ENCODE measurements around the gene ZNF135. TPM values are rescaled to one million over a fixed set of nuclear protein-coding genes. Genes with fewer than 3 reads are reported as not detected.

ZNF135 gene
- total and polyA plus RNA-seq, 2 of the 4 experiments (the other 2 are of a cell fraction), result 2.4 to 2.7 TPM

DNA sequence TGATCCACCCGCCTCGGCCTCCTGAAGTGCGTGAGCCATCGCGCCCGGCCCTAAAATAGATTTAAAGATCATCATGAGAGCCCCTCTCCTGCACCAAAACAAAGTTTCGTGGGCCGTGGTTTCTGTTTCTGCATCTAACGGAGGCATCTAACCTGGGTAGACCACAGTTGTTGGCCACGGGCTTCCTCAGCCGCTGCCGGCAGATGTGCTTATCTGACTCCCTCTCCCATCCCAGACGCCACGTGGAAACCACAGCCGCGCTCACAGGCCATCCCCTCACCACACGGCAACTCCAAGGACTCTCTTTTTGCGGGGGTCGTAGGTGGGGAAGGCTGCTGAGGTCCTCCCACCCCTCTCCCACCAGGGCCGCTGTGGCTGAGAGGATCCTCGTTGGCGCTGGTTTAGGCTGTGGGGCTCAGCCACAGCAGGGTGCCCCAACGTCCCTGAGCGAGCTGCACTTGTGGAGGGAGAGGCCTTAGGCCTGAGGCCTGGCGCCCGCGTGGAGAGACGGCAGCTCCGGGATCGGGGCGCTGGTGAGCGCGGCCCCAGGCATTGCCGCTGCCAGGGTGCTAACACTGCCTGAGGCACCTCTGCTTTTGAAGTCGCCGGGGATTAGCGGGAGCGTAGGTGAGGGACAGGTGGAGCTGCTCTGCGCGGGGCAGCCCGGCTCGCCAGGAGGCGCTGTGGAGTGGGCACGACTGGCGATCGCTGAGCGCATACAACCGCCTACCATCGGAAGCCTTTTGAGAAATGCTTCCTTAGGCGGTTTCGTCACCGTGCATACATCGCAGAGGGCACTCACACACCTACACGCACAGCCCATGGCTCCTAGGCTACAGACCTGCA lies 16.4 kb upstream of the ZNF135 start:
- ChIA-PET POLR2A (ENCODE audit: unreplicated experiment) (no interaction called here), CTCF (no interaction called here)
- H3K4me3 ChIP-seq (ENCODE audit: insufficient read depth, low read depth, low read length), result no peak overlapping the region
- dilution Hi-C loops (cut with HindIII; ENCODE audit: low sequenced_read_pairs, unreplicated experiment) (no loop called here), in situ Hi-C loops (cut with MboI; ENCODE audit: low sequenced_read_pairs) (no loop called here), intact Hi-C loops (cut with micrococcal nuclease) (no loop called here)
- no peak overlapping the region for H3K4me2 ChIP-seq (ENCODE audit: low read depth, low read length)
- no peaks in the 10 kb centered on the region for H3K4me1 ChIP-seq (ENCODE audit: control insufficient read depth, insufficient read depth, low read length)
- H3K23ac ChIP-seq (ENCODE audit: low read depth, low read length), result no peak overlapping the region
- ATAC-seq (ENCODE audit: low read depth) (no peak), DNase-seq (no peak)
- H3K27me3 ChIP-seq (ENCODE audit: control insufficient read depth, insufficient read depth, low read length), result no peaks in the 10 kb centered on the region
- 46% methylated on average over 17 of the region's 54 CpGs; no CpG with 5 or more reads in 1 of the 2 experiments for WGBS, 2 experiments (ENCODE audit: extremely low coverage in 2 of 2, insufficient read length in 1 of 2)
- peaks cover 75% of the 10 kb centered on the region for H3K9me3 ChIP-seq (ENCODE audit: control insufficient read depth, insufficient read depth, low read length)
- no peak overlapping the region for H2BK120ac ChIP-seq (ENCODE audit: low read depth, low read length)
- H4K20me1 ChIP-seq (ENCODE audit: insufficient read depth, low read length), result no peaks in the 10 kb centered on the region
- H3K18ac ChIP-seq (ENCODE audit: low read depth, low read length), result no peak overlapping the region
- H3K27ac ChIP-seq (ENCODE audit: insufficient read depth, low read length), result no peak overlapping the region
- H3K4ac ChIP-seq (ENCODE audit: low read depth, low read length), result no peak overlapping the region
- no peak overlapping the region for H3K14ac ChIP-seq (replicated peaks; ENCODE audit: low read depth, low read length)
- H3K9ac ChIP-seq (ENCODE audit: low read depth, low read length), result no peak overlapping the region
- no peak overlapping the region for H2BK15ac ChIP-seq (ENCODE audit: low read depth, low read length)
- H2AK5ac ChIP-seq (ENCODE audit: low read depth, low read length), result no peak overlapping the region
- H4K8ac ChIP-seq (ENCODE audit: low read depth in 2 of 2, low read length in 2 of 2), result no peak overlapping the region
- TF ChIP-seq, protein P1, sequence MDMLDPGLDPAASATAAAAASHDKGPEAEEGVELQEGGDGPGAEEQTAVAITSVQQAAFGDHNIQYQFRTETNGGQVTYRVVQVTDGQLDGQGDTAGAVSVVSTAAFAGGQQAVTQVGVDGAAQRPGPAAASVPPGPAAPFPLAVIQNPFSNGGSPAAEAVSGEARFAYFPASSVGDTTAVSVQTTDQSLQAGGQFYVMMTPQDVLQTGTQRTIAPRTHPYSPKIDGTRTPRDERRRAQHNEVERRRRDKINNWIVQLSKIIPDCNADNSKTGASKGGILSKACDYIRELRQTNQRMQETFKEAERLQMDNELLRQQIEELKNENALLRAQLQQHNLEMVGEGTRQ (IDR thresholded peaks at IDR 0.05; ENCODE audit: low read depth, low read length), result no peak
- TF ChIP-seq NFE2L2 (IDR thresholded peaks at IDR 0.05; ENCODE audit: low read depth, low read length) (no peak), CEBPB (IDR thresholded peaks at IDR 0.05; ENCODE audit: low read depth, low read length) (no peak)
- H3K36me3 ChIP-seq (ENCODE audit: control insufficient read depth, insufficient read depth, low read length), result no peaks in the 10 kb centered on the region
- no peaks in the 10 kb centered on the region for H3K9me1 ChIP-seq (ENCODE audit: insufficient read depth, low read length)
- H2AFZ ChIP-seq (replicated peaks; ENCODE audit: low read length, poor library complexity), result peak overlapping the region; percentile 41
- H4K5ac ChIP-seq (ENCODE audit: low read depth, low read length), result no peak overlapping the region
- H4K91ac ChIP-seq (ENCODE audit: insufficient read depth, low read depth, low read length), result no peak overlapping the region
- H3K56ac ChIP-seq (ENCODE audit: extremely low read depth, insufficient read depth, low read length), result no peak overlapping the region
- no peaks in the 10 kb centered on the region for H3K79me1 ChIP-seq (ENCODE audit: low read depth in 1 of 2, low read length in 2 of 2)
- H2BK20ac ChIP-seq (ENCODE audit: low read depth, low read length), result no peak overlapping the region
- BruUV-seq (replicated peaks), result no TSS peak
- no peak overlapping the region for H2BK5ac ChIP-seq (ENCODE audit: low read depth, low read length, poor library complexity, severe bottlenecking)
- H2AK9ac ChIP-seq (replicated peaks; ENCODE audit: low read depth, low read length, poor library complexity), result no peak overlapping the region
